Measurements from ENCODE around the gene TTLL9.
"Not testable (repeated sequence)": the region's sequence is repeated elsewhere in the genome, so short reads cannot be mapped to it uniquely, and the experiment has no call there.

Gene TTLL9

GRCh38 chr20:31910071-31910803 lies 39.8 kb downstream of the TTLL9 start:
- DNase-seq (ENCODE audit: extremely low read depth, low read depth), result no peak
- TF ChIP-seq CTCF (IDR thresholded peaks at IDR 0.05; ENCODE audit: low read depth, low read length, missing control alignments), result no peak
- H3K4me3 ChIP-seq (replicated peaks; ENCODE audit: low read depth, low read length), result no peak overlapping the region

- no peak for DNase-seq (ENCODE audit: extremely low read depth, low read depth)
Measured at GRCh38 chr20:31913431-31914157, 43.2 kb downstream of the TTLL9 start.

GRCh38 chr20:31914170-31914569 lies 43.7 kb downstream of the TTLL9 start:
- H3K4me3 ChIP-seq (replicated peaks; ENCODE audit: low read depth, low read length), result no peak overlapping the region

More at GRCh38 chr20:31913431-31914157, 43.2 kb downstream of the TTLL9 start:
- no peak for TF ChIP-seq CTCF (IDR thresholded peaks at IDR 0.05; ENCODE audit: low read depth, low read length, missing control alignments)
- no peak overlapping the region for H3K4me3 ChIP-seq (replicated peaks; ENCODE audit: low read depth, low read length)

GRCh38 chr20:31915491-31916280 lies 45.3 kb downstream of the TTLL9 start:
- TF ChIP-seq CTCF (IDR thresholded peaks at IDR 0.05; ENCODE audit: low read depth, low read length, missing control alignments), result no peak
- no peak overlapping the region for H3K4me3 ChIP-seq (replicated peaks; ENCODE audit: low read depth, low read length)
- no peak for DNase-seq (ENCODE audit: extremely low read depth, low read depth)

More at GRCh38 chr20:31914170-31914569, 43.7 kb downstream of the TTLL9 start:
- no peak for TF ChIP-seq CTCF (IDR thresholded peaks at IDR 0.05; ENCODE audit: low read depth, low read length, missing control alignments)
- no peak for DNase-seq (ENCODE audit: extremely low read depth, low read depth)

- H3K4me3 ChIP-seq (replicated peaks; ENCODE audit: low read depth, low read length), result no peak overlapping the region
- no peak for DNase-seq (ENCODE audit: extremely low read depth, low read depth)
- TF ChIP-seq CTCF (IDR thresholded peaks at IDR 0.05; ENCODE audit: low read depth, low read length, missing control alignments), result no peak
Measured at GRCh38 chr20:31916708-31917107, 46.3 kb downstream of the TTLL9 start.

- H3K4me3 ChIP-seq (replicated peaks; ENCODE audit: low read depth, low read length); DNase-seq (ENCODE audit: extremely low read depth, low read depth): not testable (repeated sequence)
Measured at GRCh38 chr20:31917962-31918412, 47.6 kb downstream of the TTLL9 start.
